Nephron progenitor cell (in vitro differentiated cells): ENCODE measurements around the gene MAL.

ENCODE experiments used
- DNase-seq: peaks from one replicate; pipeline ENCODE4 v3.0.0; 2021
- H3K27ac Mint-ChIP-seq: 2 replicates; pipeline ENCODE4 v1.8.0; 2021; ENCODE audit warnings: mild to moderate bottlenecking, moderate library complexity, mixed read lengths
- H3K27me3 Mint-ChIP-seq: 2 replicates; pipeline ENCODE4 v1.8.0; 2021; ENCODE audit warnings: mild to moderate bottlenecking, low read depth, mixed read lengths; ENCODE audit not compliant: poor library complexity
- H3K36me3 Mint-ChIP-seq: 2 replicates; pipeline ENCODE4 v1.8.0; 2021; ENCODE audit warnings: low read depth, mixed read lengths
- H3K4me1 Mint-ChIP-seq: 2 replicates; pipeline ENCODE4 v1.8.0; 2021; ENCODE audit warnings: mixed read lengths
- H3K4me3 Mint-ChIP-seq: 2 replicates; pipeline ENCODE4 v1.8.0; 2021; ENCODE audit warnings: mild to moderate bottlenecking, moderate library complexity, mixed read lengths
- H3K9me3 Mint-ChIP-seq: 2 replicates; pipeline ENCODE4 v1.8.0; 2021; ENCODE audit warnings: mild to moderate bottlenecking, moderate library complexity, mixed read lengths
- TF ChIP-seq, protein P1 (sequence below): fragments of 200-600 bp; sonication (generic); IDR thresholded peaks from 2 replicates; pipeline ENCODE4 v1.5.0; 2021; ENCODE audit warnings: antibody characterized with exemption

Gene MAL

GRCh38 chr2:95030496-95030895 lies 5.0 kb downstream of the MAL start:
- peaks cover 76% of the 10 kb centered on the region for H3K27me3 Mint-ChIP-seq
- H3K9me3 Mint-ChIP-seq = peaks cover 4% of the 10 kb centered on the region
- no peak for DNase-seq
- no peak overlapping the region for H3K4me3 Mint-ChIP-seq
- TF ChIP-seq, protein P1, sequence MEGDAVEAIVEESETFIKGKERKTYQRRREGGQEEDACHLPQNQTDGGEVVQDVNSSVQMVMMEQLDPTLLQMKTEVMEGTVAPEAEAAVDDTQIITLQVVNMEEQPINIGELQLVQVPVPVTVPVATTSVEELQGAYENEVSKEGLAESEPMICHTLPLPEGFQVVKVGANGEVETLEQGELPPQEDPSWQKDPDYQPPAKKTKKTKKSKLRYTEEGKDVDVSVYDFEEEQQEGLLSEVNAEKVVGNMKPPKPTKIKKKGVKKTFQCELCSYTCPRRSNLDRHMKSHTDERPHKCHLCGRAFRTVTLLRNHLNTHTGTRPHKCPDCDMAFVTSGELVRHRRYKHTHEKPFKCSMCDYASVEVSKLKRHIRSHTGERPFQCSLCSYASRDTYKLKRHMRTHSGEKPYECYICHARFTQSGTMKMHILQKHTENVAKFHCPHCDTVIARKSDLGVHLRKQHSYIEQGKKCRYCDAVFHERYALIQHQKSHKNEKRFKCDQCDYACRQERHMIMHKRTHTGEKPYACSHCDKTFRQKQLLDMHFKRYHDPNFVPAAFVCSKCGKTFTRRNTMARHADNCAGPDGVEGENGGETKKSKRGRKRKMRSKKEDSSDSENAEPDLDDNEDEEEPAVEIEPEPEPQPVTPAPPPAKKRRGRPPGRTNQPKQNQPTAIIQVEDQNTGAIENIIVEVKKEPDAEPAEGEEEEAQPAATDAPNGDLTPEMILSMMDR = no peak
- peaks cover 13% of the 10 kb centered on the region for H3K4me1 Mint-ChIP-seq
- H3K27ac Mint-ChIP-seq = no peak overlapping the region
- H3K36me3 Mint-ChIP-seq = no peaks in the 10 kb centered on the region

- Mint-ChIP-seq H3K9me3 (peaks cover 4% of the 10 kb centered on the region), H3K4me3 (no peak overlapping the region), H3K27me3 (peaks cover 70% of the 10 kb centered on the region), H3K36me3 (no peaks in the 10 kb centered on the region), H3K27ac (no peak overlapping the region), H3K4me1 (peaks cover 8% of the 10 kb centered on the region)
- no peak for DNase-seq
- TF ChIP-seq, protein P1 = no peak
Measured at GRCh38 chr2:95031076-95031725, 5.7 kb downstream of the MAL start.

DNA sequence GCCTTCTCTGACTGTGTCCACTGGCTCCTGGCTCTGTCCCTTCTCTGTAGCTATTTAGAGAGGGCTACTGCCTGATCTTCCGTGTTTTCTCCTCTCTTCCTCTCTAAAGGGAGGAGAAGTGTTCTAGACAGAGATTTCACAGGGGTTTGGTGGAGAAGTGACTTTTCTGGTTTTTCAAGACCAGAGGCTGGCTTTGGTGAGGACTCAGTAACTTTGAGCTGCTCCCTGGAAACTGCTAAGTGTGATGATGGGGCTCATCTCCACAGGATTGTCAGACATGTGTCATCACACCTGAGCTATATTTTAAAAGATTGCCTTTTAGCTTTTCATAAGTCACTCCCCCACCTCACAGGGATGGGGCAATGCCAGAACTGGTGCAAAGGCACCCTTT lies 6.2 kb downstream of the MAL start:
- Mint-ChIP-seq H3K27me3 (peaks cover 64% of the 10 kb centered on the region), H3K4me3 (no peak overlapping the region), H3K27ac (no peak overlapping the region), H3K4me1 (peaks cover 5% of the 10 kb centered on the region), H3K9me3 (peaks cover 9% of the 10 kb centered on the region), H3K36me3 (no peaks in the 10 kb centered on the region)
- TF ChIP-seq, protein P1 = no peak
- DNase-seq = no peak

DNA sequence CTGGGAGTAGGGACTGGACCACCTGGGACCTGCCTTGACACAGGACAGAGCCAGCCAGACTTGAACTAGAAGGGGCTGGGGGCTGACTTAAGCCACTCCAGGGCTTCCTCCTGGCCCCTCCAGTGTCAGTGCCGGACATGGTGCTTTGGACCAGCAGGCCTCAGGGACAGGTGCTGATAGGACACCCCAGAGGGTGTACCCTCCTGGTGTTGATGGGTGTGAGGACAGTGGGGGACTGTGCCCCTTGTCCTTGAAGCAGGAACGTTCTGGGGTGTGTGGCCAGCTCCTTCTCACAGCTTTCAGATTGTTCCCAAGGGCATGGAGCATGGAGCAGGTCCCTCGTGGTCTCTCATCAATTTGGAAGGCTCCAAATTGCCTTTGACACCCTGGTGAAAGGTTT lies 6.8 kb downstream of the MAL start:
- H3K27ac Mint-ChIP-seq = no peak overlapping the region
- peaks cover 3% of the 10 kb centered on the region for H3K4me1 Mint-ChIP-seq
- no peak for DNase-seq
- TF ChIP-seq, protein P1 = no peak
- H3K36me3 Mint-ChIP-seq = peaks cover 6% of the 10 kb centered on the region
- H3K4me3 Mint-ChIP-seq = no peak overlapping the region
- peaks cover 61% of the 10 kb centered on the region for H3K27me3 Mint-ChIP-seq
- peaks cover 15% of the 10 kb centered on the region for H3K9me3 Mint-ChIP-seq

DNA sequence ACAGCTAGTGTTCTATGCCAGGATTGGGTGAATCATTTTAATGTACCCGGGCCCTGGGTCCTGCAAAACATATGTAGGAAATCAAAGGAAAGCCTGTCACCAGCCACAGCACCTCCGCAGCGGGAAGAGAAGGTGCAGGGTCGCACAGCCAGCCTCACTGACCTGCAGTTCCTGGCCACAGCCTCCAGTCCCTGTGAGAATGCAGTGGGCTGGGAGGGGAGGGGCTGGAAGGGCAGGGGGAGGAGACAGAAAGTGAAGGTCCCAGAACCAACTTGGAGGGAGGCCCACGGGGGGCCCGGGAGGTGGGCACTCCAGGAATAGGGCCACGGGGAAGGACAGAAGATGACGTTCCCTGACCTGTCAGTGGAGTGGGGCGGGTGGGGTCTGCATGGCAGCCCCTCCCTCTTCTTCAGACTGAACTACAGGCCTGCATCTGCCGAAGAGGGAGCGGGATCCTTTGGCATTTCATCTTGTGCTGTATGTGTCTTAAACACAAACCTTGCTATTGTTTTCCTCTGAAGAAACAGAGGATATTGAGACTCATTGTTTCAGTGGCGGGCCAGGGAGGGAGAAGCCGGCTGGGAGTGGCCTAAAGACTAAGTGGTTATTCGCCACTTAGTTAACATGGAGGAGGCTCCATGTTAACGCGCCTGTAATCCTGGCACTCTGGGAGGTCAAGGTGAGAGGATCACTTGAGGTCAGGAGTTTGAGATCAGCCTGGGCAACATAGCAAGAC lies 7.5 kb downstream of the MAL start:
- H3K36me3 Mint-ChIP-seq = peaks cover 12% of the 10 kb centered on the region
- TF ChIP-seq, protein P1 = no peak
- peaks cover 57% of the 10 kb centered on the region for H3K27me3 Mint-ChIP-seq
- no peak overlapping the region for H3K27ac Mint-ChIP-seq
- DNase-seq = no peak
- peaks cover 22% of the 10 kb centered on the region for H3K9me3 Mint-ChIP-seq
- H3K4me1 Mint-ChIP-seq = peaks cover 3% of the 10 kb centered on the region
- H3K4me3 Mint-ChIP-seq = no peak overlapping the region

GRCh38 chr2:95034221-95034620 lies 8.7 kb downstream of the MAL start:
- Mint-ChIP-seq H3K27ac (no peak overlapping the region), H3K36me3 (peaks cover 12% of the 10 kb centered on the region), H3K27me3 (peaks cover 48% of the 10 kb centered on the region), H3K4me1 (peaks cover 3% of the 10 kb centered on the region), H3K9me3 (peaks cover 34% of the 10 kb centered on the region), H3K4me3 (no peak overlapping the region)
- TF ChIP-seq, protein P1 = no peak
- no peak for DNase-seq
